NOMO-1 treated with DMSO at 0.1 percent for 48 hours (cell line): Measurements from ENCODE around the gene PPM1H.

Source experiments
- DNase-seq: peaks from one replicate; lab custom pipeline; 2025; ENCODE audit not compliant: unreplicated experiment; lab: John Stamatoyannopoulos, UW

Gene PPM1H

GRCh38 chr12:62656591-62657362 lies 278.2 kb downstream of the PPM1H start:
- DNase-seq: no peak

- no peak for DNase-seq
Measured at GRCh38 chr12:62655666-62656151, 279.2 kb downstream of the PPM1H start.

- DNase-seq: no peak
Measured at GRCh38 chr12:62654326-62655241, 280.4 kb downstream of the PPM1H start.

GRCh38 chr12:62653740-62654139 lies 281.2 kb downstream of the PPM1H start:
- no peak for DNase-seq

GRCh38 chr12:62653304-62653703 lies 281.6 kb downstream of the PPM1H start:
- no peak for DNase-seq

- DNase-seq: no peak
Measured at GRCh38 chr12:62651138-62651537, 283.8 kb downstream of the PPM1H start.

GRCh38 chr12:62649412-62650138 lies 285.4 kb downstream of the PPM1H start:
- no peak for DNase-seq

GRCh38 chr12:62647586-62647985 lies 287.4 kb downstream of the PPM1H start:
- no peak for DNase-seq

- no peak for DNase-seq
Measured at GRCh38 chr12:62646566-62646965, 288.4 kb downstream of the PPM1H start.

- no peak for DNase-seq
Measured at GRCh38 chr12:62643486-62643885, 291.5 kb downstream of the PPM1H start.

- no peak for DNase-seq
Measured at GRCh38 chr12:62642486-62642885, 292.5 kb downstream of the PPM1H start.

GRCh38 chr12:62640910-62641448 lies 294.0 kb downstream of the PPM1H start:
- no peak for DNase-seq

- no peak for DNase-seq
Measured at GRCh38 chr12:62637679-62638078, 297.3 kb downstream of the PPM1H start.

GRCh38 chr12:62635649-62636048 lies 299.3 kb downstream of the PPM1H start:
- DNase-seq: no peak

GRCh38 chr12:62632411-62632918 lies 302.5 kb downstream of the PPM1H start:
- no peak for DNase-seq

- DNase-seq: no peak
Measured at GRCh38 chr12:62631471-62632410, 303.2 kb downstream of the PPM1H start.

GRCh38 chr12:62629971-62630739 lies 304.8 kb downstream of the PPM1H start:
- DNase-seq: no peak

GRCh38 chr12:62629413-62629812 lies 305.5 kb downstream of the PPM1H start:
- DNase-seq: no peak

- no peak for DNase-seq
Measured at GRCh38 chr12:62627181-62627580, 307.8 kb downstream of the PPM1H start.
